AG10803 (cell line): Measurements from ENCODE around the gene PGM1.

Source experiments
- DNase-seq: peaks from one replicate; pipeline ENCODE4 v3.0.0; 2010; ENCODE audit warnings: low read depth
- H3K4me3 ChIP-seq: 2 replicates; pipeline ENCODE4 v1.5.1; 2011; ENCODE audit warnings: mild to moderate bottlenecking, low read length, control low read depth
- CTCF ChIP-seq: conservative IDR thresholded peaks from 2 replicates; pipeline ENCODE4 v1.5.1; 2011; ENCODE audit warnings: mild to moderate bottlenecking, low read length, control low read depth, inconsistent platforms

PGM1 gene

GRCh38 chr1:63592536-63593302, 492 bp upstream of the PGM1 start:
- no peak for TF ChIP-seq CTCF
- DNase-seq: no peak
- H3K4me3 ChIP-seq: peak overlapping the region; percentile 80

DNA sequence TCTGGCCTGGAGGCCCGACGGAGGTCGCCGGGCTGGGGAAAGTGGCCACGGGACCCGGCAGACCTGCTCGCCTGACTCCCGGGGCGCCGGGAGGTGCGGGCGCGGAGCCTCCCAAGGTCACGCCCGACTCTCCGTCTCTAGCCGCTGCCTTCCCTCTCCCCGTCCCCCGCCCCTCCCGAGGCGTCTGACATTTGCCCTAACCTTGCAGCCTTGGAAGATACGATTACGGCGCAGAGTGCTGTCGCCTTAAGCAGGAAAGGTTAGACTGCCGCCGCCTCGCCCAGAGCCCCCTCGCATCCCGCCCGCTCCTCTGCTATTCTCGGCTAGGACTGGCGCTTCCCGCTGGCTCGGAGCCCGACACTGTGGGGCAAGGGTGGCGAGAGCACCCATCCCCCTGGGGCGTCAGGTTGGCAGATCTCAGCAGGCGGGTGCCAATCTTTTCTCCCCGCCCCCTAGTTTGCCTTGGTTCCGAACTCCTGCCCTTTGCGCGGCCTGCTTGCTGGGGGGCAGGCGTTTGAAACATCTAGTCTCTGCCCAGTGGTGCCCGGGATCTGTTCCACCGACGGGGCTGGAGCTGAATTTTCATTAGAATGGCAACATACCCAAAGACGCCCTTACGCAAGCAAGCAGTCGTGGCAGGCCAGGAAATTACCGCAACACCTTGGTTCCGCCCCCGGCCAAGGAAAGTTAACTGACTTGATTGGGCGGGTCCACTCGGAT, 835 bp downstream of the PGM1 start:
- peak overlapping the region; percentile 80 for H3K4me3 ChIP-seq
- no peak for TF ChIP-seq CTCF
- DNase-seq: peak; percentile 82

- TF ChIP-seq CTCF: no peak
- no peak for DNase-seq
- no peak overlapping the region for H3K4me3 ChIP-seq
These were observed 2.2 kb downstream of the PGM1 start for GRCh38 chr1:63595435-63595834.

DNA sequence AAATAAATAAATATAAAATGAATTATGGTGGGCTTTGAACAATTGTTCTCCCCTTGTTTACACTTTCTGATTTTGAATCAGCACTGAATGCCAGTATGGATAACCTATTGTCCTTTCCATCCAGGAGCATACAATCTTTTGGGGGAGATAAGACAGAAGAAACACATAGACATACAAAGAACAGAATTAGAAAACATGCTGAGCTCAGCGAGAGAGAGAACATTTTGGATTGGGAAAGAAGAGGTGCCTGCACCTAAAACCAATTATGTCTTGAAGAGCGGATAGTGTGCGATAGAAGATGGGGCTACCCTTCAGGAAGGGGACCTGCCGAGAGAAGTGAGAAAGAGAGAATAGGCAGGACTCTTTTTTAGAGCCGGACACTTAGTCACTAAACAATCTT, 6.6 kb downstream of the PGM1 start:
- H3K4me3 ChIP-seq: no peak overlapping the region
- TF ChIP-seq CTCF: no peak
- DNase-seq: no peak

DNA sequence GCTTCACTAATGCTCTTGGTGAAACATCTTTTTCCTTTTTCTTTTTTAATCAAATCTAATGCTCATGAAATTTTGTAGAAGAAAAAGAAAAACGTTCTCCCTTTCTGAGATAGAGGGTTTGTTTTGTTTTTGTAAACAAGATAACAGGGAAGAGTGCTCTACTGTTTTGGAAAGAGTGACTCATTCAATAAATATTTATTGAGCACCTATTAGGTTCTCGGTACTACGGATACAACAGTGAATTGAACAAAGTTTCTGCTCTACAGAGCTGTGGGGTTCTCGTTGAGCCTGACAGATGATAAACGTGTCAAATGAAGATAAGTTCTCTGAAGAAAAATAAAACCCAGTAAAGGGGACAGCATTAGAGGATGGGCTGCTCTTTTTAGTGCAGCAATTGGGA, 7.0 kb downstream of the PGM1 start:
- no peak for DNase-seq
- TF ChIP-seq CTCF: no peak

GRCh38 chr1:63601061-63601460, 7.8 kb downstream of the PGM1 start:
- H3K4me3 ChIP-seq: no peak overlapping the region
- no peak for DNase-seq
- no peak for TF ChIP-seq CTCF

More for the DNA sequence above, 7.0 kb downstream of the PGM1 start:
- no peak overlapping the region for H3K4me3 ChIP-seq

- no peak for TF ChIP-seq CTCF
- no peak for DNase-seq
- no peak overlapping the region for H3K4me3 ChIP-seq
These were observed 8.3 kb downstream of the PGM1 start for GRCh38 chr1:63601463-63601862.
